HG02642 (cell line): Measurements from ENCODE around the gene CANT1.

ENCODE experiments used
- ATAC-seq: cut with Tn5 transposase; IDR thresholded peaks from one replicate; pipeline ENCODE4 v1.9.1; 2021; ENCODE audit warnings: mild to moderate bottlenecking; ENCODE audit not compliant: unreplicated experiment, poor library complexity

The CANT1 gene

DNA sequence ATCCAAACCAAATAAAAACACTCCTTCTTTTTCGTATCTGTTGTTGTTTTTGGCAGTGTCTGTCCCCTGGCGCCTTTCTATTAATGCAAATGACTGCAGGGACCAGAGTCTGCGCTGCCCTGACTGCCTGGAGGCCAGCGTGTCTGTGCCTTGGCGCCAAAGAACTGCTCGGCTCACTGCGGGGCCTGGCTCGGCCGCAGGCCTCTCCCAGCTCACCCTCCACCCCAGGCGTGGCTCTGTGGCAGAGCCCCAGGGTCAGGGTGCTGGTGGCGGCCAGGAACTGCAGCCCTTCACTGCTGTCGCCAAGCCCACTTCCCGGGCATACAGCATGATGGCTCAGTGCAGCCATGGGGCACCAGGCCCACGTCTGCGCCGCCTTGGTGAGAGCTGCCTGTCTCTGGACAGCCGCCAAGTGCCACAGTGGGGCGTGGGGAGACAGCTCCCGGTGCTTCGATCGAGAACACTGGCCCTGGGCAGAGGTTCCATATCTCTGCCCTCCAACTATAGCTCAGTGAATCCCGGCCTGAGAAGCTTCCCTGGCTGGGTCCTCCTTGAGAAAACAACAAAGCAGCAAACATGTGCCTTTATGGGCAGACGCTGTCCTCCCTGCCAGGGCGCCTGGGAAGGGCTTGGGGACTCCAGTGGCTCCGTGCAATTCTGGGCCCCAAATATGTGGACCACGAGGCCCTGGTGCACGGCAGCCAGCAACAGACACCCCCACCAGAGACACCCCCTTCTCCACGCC, 11.1 kb downstream of the CANT1 start:
- ATAC-seq, result no peak

DNA sequence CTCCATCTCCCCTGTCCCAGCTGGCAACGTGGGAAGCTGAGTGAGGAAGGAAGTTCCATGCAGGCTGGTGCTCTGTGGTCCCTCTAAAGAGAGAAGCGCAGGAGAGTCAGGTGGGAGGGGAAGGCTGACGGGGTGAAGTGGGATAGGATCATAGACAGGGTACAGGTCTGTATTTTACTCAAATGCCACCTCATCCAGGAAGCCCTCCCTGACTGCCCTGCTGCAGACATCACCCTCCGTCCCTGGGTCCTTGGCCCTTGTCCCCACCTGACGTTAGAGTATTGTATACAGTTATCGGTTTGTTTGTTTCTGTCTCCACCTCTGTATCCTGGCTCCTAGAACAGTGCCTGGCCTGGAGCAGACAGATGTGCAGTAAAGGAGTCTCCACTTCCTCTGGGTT, 11.7 kb downstream of the CANT1 start:
- no peak for ATAC-seq

DNA sequence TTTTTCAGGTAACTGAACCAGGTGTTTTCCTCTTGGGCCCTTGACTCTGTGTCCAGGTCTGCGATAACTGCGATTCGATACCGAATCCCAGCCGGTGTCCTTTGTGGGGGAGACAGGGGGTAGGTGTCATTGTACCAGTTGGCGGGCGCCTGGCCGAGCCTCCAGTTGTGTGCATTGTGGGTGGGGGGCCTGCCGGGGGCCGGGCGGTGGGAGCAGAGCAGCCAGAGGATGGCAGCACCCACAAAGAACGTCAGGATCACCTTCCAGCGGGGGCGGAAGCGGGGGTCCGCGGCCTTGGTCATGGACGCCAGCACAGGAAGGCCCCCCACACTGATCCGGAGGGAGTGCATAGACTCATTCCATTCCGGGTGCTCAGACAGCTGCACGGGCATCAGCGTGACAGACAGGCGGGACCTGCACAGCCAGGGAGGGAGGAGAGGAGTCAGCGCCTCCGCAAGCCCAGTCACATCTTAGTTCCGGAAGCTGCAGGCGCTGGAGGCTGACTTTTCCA, 12.3 kb downstream of the CANT1 start:
- no peak for ATAC-seq

DNA sequence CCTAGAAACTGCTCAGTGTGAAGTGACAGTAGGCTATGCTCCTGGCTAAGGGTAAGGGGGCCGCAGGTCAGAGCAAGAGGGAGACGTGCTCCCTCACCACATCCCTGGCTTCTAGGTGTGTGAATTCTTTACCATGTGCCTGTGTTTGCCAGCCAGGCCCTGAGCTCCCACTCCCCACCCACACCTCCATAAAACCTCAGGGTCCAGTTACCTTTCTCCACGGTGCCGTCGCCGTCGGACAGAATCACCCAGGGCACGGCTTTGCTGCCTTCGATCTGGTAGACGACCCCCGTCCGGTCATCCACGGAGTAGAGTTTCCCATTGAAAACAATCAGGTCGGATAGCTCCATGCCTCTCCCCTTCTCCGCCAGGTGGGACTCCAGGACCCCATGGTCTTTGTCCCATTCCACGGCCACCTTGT, 12.8 kb downstream of the CANT1 start:
- no peak for ATAC-seq

DNA sequence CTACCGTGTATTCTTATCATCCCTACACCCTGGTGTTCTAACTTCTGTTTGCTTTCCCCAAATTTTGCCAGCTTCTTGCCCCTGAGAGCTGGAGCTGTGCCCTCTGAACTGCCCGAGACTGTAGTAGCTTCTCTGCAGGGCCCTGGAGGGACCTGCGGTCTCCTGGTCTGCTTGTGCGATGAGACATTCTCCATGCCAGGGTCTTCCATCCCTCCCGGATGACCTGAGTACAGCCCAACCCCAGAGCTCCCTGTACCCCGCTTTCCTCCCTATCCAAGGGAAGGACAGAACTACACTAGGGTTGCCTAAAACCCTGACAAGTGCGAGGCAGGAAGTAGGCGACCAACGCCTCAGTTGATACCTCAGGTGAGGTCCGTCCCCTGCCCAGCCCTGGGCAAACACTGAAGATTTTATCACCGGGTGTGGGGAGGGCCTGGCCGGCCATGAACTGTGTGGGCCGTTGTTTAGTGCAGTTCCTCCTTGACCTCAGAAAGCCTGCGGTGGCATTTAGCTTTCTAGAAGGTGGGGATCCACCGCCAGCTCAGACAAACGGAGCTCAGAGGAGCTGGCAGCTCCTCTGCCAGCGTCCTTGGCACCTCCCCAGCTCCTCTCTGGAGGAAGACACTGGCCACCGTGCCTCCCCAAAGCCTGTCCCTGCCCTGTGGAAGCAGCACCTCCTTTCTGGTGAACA, 13.7 kb downstream of the CANT1 start:
- ATAC-seq, result no peak

DNA sequence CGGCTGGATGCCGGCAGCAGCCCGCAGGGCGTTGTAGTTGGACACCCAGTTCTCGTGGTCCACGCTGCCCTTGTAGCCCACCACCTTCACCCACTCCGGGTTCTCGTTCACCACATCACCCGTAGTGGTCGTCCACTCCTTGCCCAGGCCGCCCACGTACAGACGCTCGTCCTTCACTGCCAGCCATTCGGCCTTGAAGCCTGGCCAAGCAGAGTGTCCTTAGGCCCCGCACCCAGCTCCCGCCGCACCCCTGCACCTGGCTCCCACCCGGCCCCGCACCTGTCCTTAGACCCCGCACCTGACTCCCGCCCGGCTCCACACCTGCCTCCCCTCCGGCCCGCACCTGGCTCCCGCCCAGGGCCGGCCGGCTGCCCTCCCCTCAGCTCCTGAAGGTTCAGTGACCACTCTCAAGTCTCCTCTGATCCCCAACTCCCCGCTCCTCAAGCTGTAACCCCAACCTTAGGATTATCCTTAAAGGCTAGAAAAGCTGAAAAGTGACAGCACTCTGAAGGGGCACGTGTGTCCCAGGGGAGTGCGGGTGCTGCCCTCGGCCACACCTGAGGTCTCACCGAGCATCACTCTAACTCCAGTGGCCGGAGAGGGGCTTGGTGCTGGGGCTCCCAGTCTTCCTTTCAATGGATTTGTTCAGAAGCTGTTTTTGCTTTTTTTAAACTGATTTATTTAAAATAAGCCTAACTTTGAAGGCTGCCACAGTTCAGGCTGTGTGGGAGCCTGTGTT, 14.4 kb downstream of the CANT1 start:
- ATAC-seq, result no peak

DNA sequence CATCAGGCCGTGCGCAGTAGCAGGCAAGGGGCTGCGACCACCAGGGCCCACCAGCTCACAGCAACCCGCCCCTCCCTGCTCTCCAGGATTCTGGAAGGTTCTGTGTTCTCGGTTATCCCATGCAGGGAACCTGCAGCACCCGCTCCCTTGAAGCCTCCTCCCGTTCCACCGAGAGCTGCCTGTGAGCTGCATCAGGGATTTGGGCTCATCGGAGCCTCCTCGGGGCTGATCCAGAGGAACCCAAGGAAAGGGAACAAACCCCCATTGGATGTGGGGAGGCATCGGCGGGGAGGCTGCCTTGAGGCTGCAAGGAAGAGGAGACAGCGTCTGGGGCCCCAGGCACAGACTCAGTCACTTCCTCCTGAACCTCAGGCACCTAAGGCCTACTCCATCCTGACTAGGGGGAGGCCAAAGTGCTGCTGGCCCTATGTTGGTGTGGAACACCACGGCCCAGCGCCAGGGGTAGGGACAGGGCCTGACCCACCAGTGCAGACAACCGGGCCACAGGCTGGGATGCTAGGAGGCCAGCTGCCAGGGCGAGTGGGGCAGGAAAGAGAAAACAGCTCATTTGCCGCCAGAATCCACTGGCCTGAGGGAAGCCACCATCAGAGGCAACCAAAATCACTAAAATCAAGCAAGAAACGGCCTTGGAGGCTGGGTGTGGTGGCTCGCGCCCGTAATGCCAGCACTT, 15.4 kb downstream of the CANT1 start:
- no peak for ATAC-seq

DNA sequence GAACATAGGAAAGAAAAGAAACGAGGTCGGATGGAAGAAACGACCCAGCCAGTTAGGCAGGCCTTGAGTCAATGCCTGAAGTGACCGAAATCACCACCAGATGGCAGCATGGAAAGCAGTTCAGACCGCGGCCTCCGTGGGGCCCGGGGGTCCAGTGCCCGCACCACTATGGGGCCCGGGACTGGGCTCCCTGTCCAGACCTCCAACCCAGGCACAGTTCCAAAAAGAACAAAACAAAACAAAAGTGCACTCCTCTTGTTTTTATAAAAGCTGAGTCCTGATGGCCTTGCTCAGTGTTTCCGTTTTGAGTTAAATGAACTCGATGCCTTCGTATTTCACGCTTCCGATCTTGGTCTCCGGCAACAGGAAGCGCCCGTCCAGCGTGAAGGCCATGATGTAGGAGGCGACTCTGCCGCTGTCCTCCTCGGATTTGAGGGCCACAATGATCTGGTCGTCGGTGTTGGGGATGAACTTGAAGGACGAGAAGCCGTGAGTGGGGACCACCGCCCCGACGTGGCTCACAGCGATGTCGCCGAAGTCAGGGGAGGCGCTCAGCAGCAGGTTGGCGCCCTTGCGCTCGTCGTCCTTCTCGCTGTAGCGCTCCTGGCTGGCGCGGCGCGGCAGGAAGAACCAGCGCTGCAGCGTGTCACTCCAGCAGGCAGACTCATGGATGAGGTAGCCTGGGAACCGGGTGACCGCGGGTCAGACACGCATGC, 16.2 kb downstream of the CANT1 start:
- no peak for ATAC-seq

DNA sequence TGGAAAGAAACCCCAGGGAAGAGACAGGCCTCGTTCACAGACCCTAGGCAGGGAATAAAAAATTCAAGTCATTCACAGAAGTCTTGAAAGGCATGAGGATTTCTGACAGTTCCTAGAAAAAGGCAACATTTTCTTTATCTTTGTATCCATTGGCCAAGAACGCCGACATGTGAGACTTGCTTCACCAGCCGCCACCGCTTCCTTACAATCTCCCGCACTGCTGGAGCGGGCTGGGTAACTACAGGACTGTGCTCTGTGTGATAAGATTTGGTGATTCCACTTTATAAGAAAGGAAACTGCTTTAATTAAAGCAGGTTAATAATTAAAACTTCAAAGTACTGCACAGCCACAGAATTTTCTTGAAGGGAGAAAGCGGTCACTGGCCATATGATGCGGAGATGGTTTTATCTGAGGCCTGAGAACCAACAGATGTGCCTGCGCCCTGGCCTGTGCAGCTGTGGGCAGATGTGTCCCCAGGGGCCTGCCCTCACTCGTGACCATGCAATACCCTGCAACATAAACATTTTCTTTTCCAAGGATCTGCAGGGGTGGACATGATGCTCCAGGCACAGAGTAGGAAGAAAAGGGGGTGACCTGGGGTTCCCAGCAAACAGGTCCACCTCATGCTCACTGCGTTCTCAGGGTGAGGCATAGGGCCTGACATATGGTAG, 16.9 kb downstream of the CANT1 start:
- ATAC-seq, result no peak

DNA sequence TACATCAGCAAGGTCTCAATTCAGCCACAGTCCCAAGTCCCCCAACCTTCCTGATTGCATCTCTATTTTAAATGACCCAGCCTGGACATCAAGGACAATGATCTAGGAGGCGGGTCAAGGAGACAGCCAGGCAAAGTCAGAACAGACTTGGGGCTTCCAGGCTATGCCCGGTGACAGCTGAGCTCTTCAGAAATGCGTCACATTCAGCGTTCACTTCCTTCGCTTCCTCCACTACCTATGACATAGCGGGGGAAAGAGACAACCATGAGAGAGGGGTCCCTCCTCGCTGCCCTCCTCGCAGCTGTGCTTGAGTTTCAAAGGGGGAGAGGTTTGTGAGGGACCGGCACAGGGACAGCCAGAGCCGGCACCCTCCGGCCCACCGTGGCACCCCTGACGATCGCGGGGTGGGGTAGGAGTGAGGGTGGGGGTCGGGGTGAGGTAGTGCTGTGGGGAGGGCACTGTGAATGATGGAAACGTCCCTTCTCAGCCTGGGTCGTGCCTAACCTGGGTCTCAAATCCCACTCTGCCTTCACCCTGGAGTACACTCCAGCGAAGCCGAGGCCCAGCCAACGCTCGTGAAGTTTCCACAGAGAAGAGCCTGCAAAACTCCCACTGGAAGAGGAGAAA, 17.5 kb downstream of the CANT1 start:
- no peak for ATAC-seq

DNA sequence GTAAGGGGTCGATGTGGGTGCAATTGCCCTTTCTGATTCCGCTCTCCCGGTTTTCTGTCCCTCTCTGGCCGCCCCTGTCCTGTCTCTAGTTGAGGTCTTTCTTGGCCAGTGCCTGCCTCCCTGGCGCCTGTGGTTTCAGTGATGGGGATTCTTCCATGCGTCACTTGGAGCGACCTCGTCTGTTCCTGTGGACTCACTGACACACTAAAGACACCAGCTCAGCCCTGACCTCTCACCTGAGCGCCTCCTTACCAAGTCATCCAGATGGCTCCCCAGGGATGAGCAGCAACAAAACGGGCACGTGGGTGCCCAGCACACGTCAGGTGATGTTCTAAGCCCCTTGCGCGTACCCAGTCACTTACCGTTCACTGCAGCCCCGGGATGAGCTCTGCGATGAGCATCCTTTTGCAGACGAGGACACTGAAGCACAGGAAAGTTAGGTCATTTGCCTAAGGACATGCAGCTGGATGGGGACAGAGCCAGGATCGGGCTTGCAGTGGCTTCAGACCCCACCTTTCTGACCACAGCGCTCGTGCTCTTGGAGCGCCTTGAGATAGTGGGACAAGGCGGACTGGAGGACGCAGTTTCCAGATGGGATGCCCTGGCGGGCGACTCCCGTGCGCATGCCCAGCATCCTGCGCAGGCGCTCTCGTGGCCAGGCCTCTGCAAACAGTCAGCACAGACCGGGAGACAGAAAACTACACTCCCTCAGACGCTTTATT, 18.4 kb downstream of the CANT1 start:
- ATAC-seq, result no peak

DNA sequence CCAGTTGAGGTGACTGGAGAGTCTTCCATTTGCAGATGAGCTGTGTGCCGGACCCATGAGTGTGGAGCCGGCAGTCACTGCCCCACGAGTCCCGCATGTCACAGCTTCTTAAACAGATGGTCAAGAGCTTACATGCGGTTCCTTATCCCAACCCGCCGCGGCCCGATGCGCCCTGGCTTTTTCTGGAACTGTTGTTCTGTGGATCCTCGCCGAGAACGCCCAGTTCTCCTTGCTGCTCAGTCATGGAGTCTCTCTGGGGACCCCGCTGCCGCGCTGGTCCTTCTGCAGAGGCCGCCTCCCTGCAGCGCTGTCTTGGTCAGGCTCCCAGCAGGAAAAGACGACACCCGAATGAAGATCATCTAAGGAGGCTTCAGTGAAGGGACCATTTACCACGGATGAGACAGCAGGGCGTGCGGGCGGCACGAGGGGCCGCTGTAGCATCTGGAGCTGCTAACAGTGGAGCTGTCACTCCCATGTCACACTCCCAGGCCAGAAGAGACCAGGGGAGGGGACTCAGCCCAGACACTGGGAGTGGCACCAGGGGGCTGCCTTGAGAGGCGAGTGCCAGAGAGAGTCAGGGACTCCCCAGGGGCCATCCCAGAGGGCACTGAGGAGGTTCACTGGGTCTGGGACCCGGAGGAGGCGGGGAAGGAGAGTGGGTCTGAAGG, 19.1 kb downstream of the CANT1 start:
- no peak for ATAC-seq

DNA sequence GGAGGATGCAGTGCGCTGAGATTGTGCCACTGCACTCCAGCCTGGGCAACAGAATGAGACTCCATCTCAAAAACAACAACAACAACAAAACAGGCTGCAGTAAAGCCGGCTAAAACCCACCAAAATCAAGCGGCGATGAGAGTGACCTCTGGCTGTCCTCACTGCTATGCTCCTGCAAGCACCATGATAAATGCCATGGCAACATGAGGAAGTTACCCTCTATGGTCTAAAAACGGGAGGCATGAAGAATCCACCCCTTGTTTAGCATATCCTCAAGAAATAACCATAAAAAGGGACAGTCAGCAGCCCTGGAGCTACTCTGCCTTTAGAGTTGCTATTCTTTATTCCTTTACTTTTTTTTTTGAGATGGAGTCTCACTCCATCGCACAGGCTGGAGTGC, 21.4 kb downstream of the CANT1 start:
- no peak for ATAC-seq

DNA sequence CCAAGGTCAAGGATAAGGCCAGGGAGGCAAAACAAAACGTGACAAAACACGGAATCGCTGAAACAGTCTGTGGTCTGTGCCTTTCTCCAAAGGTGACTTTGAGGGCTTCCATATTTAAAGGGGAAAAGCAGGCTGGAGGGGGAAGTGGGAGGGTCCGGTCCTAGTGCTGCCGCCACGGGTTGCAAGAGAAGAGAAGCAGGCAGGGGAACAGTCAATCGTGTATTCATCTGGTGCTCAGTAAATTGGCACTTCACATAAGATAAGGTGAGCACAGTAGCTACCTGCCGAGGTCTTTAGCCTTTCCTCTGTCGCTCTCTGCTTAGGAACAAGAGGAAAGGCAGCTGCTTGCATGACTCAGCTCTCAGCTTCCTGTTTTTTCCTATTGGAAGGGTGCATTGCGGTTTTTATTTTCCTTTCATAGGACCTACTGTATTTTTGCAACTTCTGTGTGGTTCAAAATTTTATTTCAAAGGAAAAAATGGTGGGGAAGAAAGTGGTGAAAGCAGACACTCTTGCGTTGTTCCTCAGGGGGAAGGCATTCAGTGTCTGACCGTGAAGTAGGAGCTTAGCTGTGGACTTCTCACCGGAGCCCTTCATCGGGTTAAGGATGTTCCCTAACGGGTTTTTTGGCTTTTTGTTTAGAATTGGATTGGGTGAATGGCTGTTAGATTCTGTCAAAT, 22.8 kb downstream of the CANT1 start:
- no peak for ATAC-seq

DNA sequence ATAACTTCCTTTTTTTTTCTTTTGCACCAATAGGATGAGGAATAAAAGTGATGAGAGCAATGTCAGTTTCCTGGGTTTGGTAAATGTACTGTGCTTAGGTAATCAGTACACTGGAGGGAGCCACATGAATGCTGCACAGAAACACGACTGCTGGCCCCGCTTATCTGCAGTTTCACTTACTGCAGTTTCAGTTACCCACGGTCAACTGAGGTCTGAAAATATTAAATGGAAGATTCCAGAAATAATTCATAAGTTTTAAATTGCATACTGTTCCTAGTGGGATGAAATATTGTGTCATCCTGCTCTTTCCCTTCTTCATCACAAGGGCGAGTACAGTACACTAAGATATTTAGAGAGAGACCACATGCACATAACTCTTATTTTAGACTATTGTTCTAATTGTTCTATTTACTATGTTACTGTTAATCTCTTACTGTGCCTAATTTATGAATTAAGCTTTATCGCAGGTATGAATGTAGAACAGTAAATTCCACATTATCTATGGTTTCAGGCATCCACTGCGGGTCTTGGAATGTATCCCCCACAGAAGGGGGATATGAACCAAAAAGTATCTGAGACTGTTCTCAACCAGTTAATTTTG, 23.4 kb downstream of the CANT1 start:
- ATAC-seq, result no peak

DNA sequence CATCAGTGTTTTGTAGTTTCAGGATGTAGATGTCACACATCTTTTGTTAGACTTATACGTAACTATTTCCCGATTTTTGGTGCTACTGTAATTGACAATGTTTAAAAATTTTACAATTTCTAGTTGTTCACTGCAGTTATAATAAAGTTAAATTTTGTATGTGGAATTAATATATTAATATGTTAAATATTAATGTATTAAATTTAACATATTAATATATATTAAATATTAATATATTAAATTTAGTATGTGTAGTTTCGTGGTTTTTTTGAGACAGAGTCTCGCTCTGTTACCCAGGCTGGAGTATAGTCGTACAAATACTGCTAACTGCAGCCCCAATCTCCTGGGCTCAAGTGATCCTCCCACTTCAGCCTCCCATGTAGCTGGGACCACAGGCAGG, 24.2 kb downstream of the CANT1 start:
- ATAC-seq, result no peak
